Type B pancreatic cell (in vitro differentiated cells): ENCODE measurements around the gene PIAS1. TPM values are rescaled to one million over a fixed set of nuclear protein-coding genes. Genes with fewer than 3 reads are reported as not detected.
"Not testable (repeated sequence)": the region's sequence is repeated elsewhere in the genome, so short reads cannot be mapped to it uniquely, and the experiment has no call there.

Experiments
- DNase-seq: peaks from one replicate; pipeline ENCODE4 v3.0.0; 2021; ENCODE audit warnings: mixed read lengths; ENCODE audit not compliant: unreplicated experiment; ENCODE audit errors: extremely low spot score
- H3K27ac Mint-ChIP-seq: 2 replicates; pipeline ENCODE4 v1.8.0; 2021; ENCODE audit warnings: mild to moderate bottlenecking, mixed read lengths
- H3K27me3 Mint-ChIP-seq: 2 replicates; pipeline ENCODE4 v1.8.0; 2021; ENCODE audit warnings: mixed read lengths
- H3K36me3 Mint-ChIP-seq: 2 replicates; pipeline ENCODE4 v1.8.0; 2021; ENCODE audit warnings: mixed read lengths
- H3K4me1 Mint-ChIP-seq: one replicate; pipeline ENCODE4 v1.8.0; 2021; ENCODE audit warnings: mixed read lengths; ENCODE audit not compliant: unreplicated experiment
- H3K4me3 Mint-ChIP-seq: 2 replicates; pipeline ENCODE4 v1.8.0; 2021; ENCODE audit warnings: mild to moderate bottlenecking, mixed read lengths
- H3K9me3 Mint-ChIP-seq: 2 replicates; pipeline ENCODE4 v1.8.0; 2021; ENCODE audit warnings: mixed read lengths
- CTCF ChIP-seq: fragments of 200-600 bp; sonication (generic); conservative IDR thresholded peaks from 2 replicates; pipeline ENCODE4 v1.5.0; 2021; ENCODE audit warnings: antibody characterized with exemption, mild to moderate bottlenecking
- total RNA-seq: library from RNA; stranded (reverse); gene quantifications from 2 replicates; pipeline ENCODE4 v1.2.1, GENCODE V29; 2021; ENCODE audit warnings: low replicate concordance

PIAS1 gene
- total RNA-seq, 1 donor from 2014 or later = 56.2 TPM

DNA sequence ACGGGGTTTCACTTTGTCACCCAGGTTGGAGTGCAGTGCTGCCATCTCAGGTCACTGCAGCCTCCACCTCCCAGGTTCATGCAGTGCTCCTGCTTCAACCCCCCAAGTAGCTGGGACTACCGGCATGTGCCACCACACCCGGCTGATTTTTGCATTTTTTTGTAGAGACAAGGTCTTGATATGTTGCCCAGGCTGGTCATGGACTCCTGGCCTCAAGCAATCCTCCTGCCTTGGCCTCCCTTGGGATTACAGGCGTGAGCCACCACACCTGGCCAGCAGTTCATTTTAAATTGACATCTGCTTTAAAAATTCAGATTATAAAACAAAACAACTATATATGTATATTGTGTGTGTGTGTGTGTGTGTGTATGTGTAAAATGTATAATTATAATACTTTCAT lies 112.7 kb downstream of the PIAS1 start:
- Mint-ChIP-seq H3K27ac (no peak overlapping the region), H3K4me3 (no peak overlapping the region), H3K27me3 (no peaks in the 10 kb centered on the region), H3K4me1 (no peaks in the 10 kb centered on the region), H3K9me3 (no peaks in the 10 kb centered on the region), H3K36me3 (peaks cover 21% of the 10 kb centered on the region)
- no peak for TF ChIP-seq CTCF
- DNase-seq = no peak

- H3K9me3 Mint-ChIP-seq, H3K27ac Mint-ChIP-seq, DNase-seq, H3K4me3 Mint-ChIP-seq, H3K27me3 Mint-ChIP-seq, H3K4me1 Mint-ChIP-seq, H3K36me3 Mint-ChIP-seq: not testable (repeated sequence)
Observed at GRCh38 chr15:68172037-68172436, 117.9 kb downstream of the PIAS1 start.

- no peak for TF ChIP-seq CTCF
- no peak for DNase-seq
- Mint-ChIP-seq H3K27me3 (no peaks in the 10 kb centered on the region), H3K4me3 (no peak overlapping the region), H3K27ac (no peak overlapping the region), H3K36me3 (peaks cover 17% of the 10 kb centered on the region), H3K9me3 (no peaks in the 10 kb centered on the region), H3K4me1 (no peaks in the 10 kb centered on the region)
Observed at GRCh38 chr15:68173119-68173518, 119.0 kb downstream of the PIAS1 start.

DNA sequence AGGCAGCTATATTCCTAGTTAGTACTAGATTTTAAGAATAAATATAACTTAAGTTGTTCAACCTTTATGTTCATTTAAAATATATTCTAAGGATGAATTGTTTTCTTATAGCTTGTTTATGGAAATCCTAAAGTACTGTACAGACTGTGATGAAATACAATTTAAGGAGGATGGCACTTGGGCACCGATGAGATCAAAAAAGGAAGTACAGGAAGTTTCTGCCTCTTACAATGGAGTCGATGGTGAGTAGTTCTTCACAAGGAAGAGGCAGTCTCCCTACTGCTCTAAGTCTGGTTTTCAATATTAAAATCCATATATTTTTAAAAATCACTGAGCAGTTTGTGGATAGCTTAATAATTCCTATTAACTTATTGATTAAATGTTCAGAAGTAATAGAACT lies 121.4 kb downstream of the PIAS1 start:
- no peak for TF ChIP-seq CTCF
- Mint-ChIP-seq H3K27ac (no peak overlapping the region), H3K36me3 (peaks cover 19% of the 10 kb centered on the region)

DNA sequence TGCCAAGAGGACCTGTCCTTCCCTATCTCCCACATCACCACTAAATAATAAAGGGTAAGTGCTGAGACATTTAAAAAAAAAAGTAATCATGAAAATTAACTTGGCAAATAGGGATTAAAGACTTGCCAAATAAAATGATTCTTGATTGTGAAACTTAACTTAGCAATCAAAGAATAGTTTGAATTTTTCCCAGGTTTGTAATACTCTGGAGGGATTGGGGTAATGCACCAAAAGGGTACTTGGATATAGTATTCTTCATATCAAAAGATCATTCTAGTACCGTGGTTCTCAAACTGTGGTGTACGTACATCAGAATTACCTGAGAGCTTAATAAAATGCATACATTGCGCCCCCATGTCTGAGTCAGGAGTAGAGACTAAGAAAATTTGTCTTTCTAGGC lies 122.5 kb downstream of the PIAS1 start:
- no peaks in the 10 kb centered on the region for H3K27me3 Mint-ChIP-seq
- TF ChIP-seq CTCF = no peak
- peaks cover 22% of the 10 kb centered on the region for H3K36me3 Mint-ChIP-seq
- H3K27ac Mint-ChIP-seq = no peak overlapping the region
- no peak overlapping the region for H3K4me3 Mint-ChIP-seq
- H3K9me3 Mint-ChIP-seq = no peaks in the 10 kb centered on the region
- H3K4me1 Mint-ChIP-seq = no peaks in the 10 kb centered on the region
- no peak for DNase-seq

More for the DNA sequence above, 121.4 kb downstream of the PIAS1 start:
- Mint-ChIP-seq H3K4me1 (no peaks in the 10 kb centered on the region), H3K9me3 (no peaks in the 10 kb centered on the region), H3K4me3 (no peak overlapping the region), H3K27me3 (no peaks in the 10 kb centered on the region)
- no peak for DNase-seq

DNA sequence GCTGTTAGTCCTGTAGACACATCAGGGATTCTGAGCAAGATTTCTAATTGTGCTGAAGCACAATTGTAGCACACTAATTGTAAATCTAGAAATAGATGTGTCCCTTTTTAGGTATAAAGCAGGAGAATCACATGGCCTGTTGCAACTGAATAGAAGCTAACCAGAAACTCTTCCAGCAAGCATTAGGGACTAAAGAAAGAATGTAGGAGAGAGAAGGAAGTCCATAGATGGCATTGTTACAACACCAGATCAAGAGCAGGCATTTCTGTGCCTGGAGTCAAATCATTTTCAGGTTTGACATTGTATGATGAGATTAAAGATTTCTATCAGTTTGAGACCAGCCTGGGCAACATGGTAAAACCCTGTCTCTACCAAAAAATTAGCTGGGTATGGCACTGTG lies 123.6 kb downstream of the PIAS1 start:
- peaks cover 24% of the 10 kb centered on the region for H3K36me3 Mint-ChIP-seq
- TF ChIP-seq CTCF = no peak
- H3K27me3 Mint-ChIP-seq = no peaks in the 10 kb centered on the region
- no peak for DNase-seq
- H3K27ac Mint-ChIP-seq = no peak overlapping the region
- H3K4me1 Mint-ChIP-seq = no peaks in the 10 kb centered on the region
- no peak overlapping the region for H3K4me3 Mint-ChIP-seq
- H3K9me3 Mint-ChIP-seq = no peaks in the 10 kb centered on the region
